ENCODE results near the gene TP53I11. TPM values are rescaled to one million over a fixed set of nuclear protein-coding genes. Genes with fewer than 3 reads are reported as not detected.

The TP53I11 gene
- total RNA-seq, 1 experiment from 2014 or later, result 94.2 TPM

DNA sequence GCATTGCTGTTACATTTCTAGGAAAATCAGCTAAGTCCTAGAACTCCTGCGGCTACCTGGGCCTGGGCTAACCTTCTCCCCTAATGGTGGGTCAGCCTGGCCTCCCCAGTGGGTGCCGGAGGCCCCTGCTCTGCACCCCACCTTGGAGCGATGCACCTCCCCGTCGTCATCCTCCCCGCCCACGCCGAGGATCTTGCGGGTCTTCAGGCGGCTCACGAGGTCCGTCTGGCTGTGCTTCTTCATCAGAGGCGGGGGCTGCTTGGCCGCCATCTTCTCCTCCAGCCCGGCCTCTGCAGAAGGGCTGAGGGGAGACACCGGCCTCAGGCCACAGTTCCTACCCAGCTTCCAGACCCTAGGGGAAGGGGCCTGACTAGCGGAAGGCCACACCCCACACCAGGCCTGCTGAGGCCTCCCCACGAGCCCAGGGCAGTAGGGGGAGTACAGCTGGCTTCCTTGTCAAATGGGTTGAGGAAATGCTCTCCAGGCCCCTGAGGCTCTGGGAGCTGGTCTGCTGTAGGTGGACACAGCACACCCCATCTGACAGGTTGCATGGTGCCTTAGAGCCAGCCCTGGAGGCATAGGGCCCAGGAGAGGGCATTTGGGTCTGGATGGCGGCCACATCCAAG lies 12.5 kb downstream of the TP53I11 start:
- H3K27ac ChIP-seq (ENCODE audit: insufficient read length, low read depth, low read length), result no peak overlapping the region
- no CpG with 5 or more reads among the region's 19 CpGs for WGBS (ENCODE audit: extremely low coverage, insufficient read length, low lambda C conversion rate)

More for the DNA sequence above, 12.5 kb downstream of the TP53I11 start:
- no peaks in the 10 kb centered on the region; the same call in 1 of the 2 replicates for H3K27me3 Mint-ChIP-seq (ENCODE audit: low read depth)
- Histone ChIP-seq H2BK20ac (ENCODE audit: low read depth, low read length, poor library complexity, severe bottlenecking) (no peak overlapping the region), H3K9ac (ENCODE audit: extremely low read depth, insufficient read length, low read length) (no peak overlapping the region), H2AFZ (ENCODE audit: low read length) (no peak overlapping the region), H2BK15ac (ENCODE audit: low read depth, low read length) (no peak overlapping the region), H2AK5ac (ENCODE audit: insufficient read length, low read length) (no peak overlapping the region), H3K18ac (ENCODE audit: insufficient read length, low read depth, low read length) (no peak overlapping the region), H3K9me3 (ENCODE audit: control insufficient read depth, low read depth, low read length) (no peaks in the 10 kb centered on the region), H3T11ph (ENCODE audit: low read length) (no peak overlapping the region), H3K4me1 (ENCODE audit: insufficient read depth, low read length) (no peaks in the 10 kb centered on the region; the same call in 1 of the 2 replicates), H4K20me1 (ENCODE audit: control insufficient read depth, insufficient read depth, insufficient read length) (no peaks in the 10 kb centered on the region), H3K4me2 (ENCODE audit: insufficient read depth, insufficient read length, low read length) (no peak overlapping the region), H2BK5ac (ENCODE audit: insufficient read length, low read length) (no peak overlapping the region), H3K14ac (ENCODE audit: insufficient read depth, low read length) (no peak overlapping the region; the same call in 1 of the 2 replicates), H2BK12ac (ENCODE audit: insufficient read length, low read depth, low read length) (no peak overlapping the region), H3K56ac (ENCODE audit: insufficient read length, low read depth, low read length) (no peak overlapping the region), H3K23ac (ENCODE audit: insufficient read length, low read depth, low read length) (no peak overlapping the region), H3K79me2 (ENCODE audit: insufficient read depth, low read length) (no peaks in the 10 kb centered on the region), H2BK120ac (ENCODE audit: low read depth, low read length, poor library complexity, severe bottlenecking) (no peak overlapping the region), H3K23me2 (ENCODE audit: insufficient read length, low read depth, low read length, poor library complexity, severe bottlenecking) (no peaks in the 10 kb centered on the region), H4K91ac (ENCODE audit: insufficient read length, low read depth, low read length) (no peak overlapping the region), H4K8ac (replicated peaks; ENCODE audit: insufficient read length, low read depth, low read length) (no peak overlapping the region), H3K4ac (ENCODE audit: low read depth, low read length) (no peak overlapping the region), H4K5ac (ENCODE audit: insufficient read length, low read depth, low read length) (no peak overlapping the region), H3K79me1 (ENCODE audit: insufficient read depth, low read depth, low read length, poor library complexity, severe bottlenecking) (no peaks in the 10 kb centered on the region), H3K27me3 (ENCODE audit: insufficient read depth, low read length) (no peaks in the 10 kb centered on the region)
- TF ChIP-seq CTCF (conservative IDR thresholded peaks at IDR 0.05), result no peak
- H3K27ac Mint-ChIP-seq, result no peak overlapping the region
- no peak for DNase-seq
- H3K4me1 Mint-ChIP-seq, result peaks cover 11 to 46% of the 10 kb centered on the region in 2 experiments
- peaks cover 2 to 35% (median 31%) of the 10 kb centered on the region in 3 experiments; a peak in 6 of 7 replicates for H3K36me3 Mint-ChIP-seq (ENCODE audit: insufficient read depth in 1 of 3, low read depth in 3 of 3)
- H3K9me3 Mint-ChIP-seq, result peaks cover 0 to 3% of the 10 kb centered on the region in 2 experiments; a peak in 2 of 5 replicates
- no peak overlapping the region; a peak in 1 of 5 replicates for H3K4me3 Mint-ChIP-seq
